ENCODE measurements around the gene ACTR3C. TPM values are rescaled to one million over a fixed set of nuclear protein-coding genes. Genes with fewer than 3 reads are reported as not detected.

ACTR3C gene
- total and polyA plus RNA-seq, 2 of the 13 experiments (the other 11 are each of a cell fraction or from before 2014, with no cell fraction given), result 3.8 to 7.5 TPM

- TF ChIP-seq AGO1 (IDR thresholded peaks at IDR 0.05; ENCODE audit: low read depth, low read length, poor library complexity, severe bottlenecking) (no peak), ZNF383 (CRISPR knock-in tag; IDR thresholded peaks at IDR 0.05; ENCODE audit: borderline replicate concordance) (no peak), ZBTB2 (CRISPR knock-in tag; IDR thresholded peaks at IDR 0.05; ENCODE audit: low read depth) (no peak), NR2F2 (IDR thresholded peaks at IDR 0.05; ENCODE audit: borderline replicate concordance, low read depth) (no peak), GTF2F1 (IDR thresholded peaks at IDR 0.05; ENCODE audit: low read length) (no peak), KAT2B (IDR thresholded peaks at IDR 0.05; ENCODE audit: borderline replicate concordance, low read depth, low read length) (no peak), HDAC6 (IDR thresholded peaks at IDR 0.05; ENCODE audit: low read depth, low read length) (no peak), ZNF556 (CRISPR knock-in tag; IDR thresholded peaks at IDR 0.05; ENCODE audit: borderline replicate concordance) (no peak; the same call in 1 of the 2 replicates), ZNF598 (CRISPR knock-in tag; IDR thresholded peaks at IDR 0.05; ENCODE audit: borderline replicate concordance) (no peak), MAF1 (CRISPR knock-in tag; IDR thresholded peaks at IDR 0.05; ENCODE audit: borderline replicate concordance) (no peak), ZFP90 (CRISPR knock-in tag; IDR thresholded peaks at IDR 0.05; ENCODE audit: borderline replicate concordance) (no peak), ZNF674 (CRISPR knock-in tag; IDR thresholded peaks at IDR 0.05; ENCODE audit: low read depth) (no peak), TEF (CRISPR knock-in tag; IDR thresholded peaks at IDR 0.05) (no peak), ZNF33B (CRISPR knock-in tag; IDR thresholded peaks at IDR 0.05) (no peak), ARID2 (CRISPR knock-in tag; IDR thresholded peaks at IDR 0.05; ENCODE audit: borderline replicate concordance) (no peak), FOXM1 (CRISPR knock-in tag; IDR thresholded peaks at IDR 0.05) (no peak), PHF20 (CRISPR knock-in tag; IDR thresholded peaks at IDR 0.05) (no peak), MLX (CRISPR knock-in tag; IDR thresholded peaks at IDR 0.05) (no peak), CC2D1A (CRISPR knock-in tag; IDR thresholded peaks at IDR 0.05) (no peak), MAFF (IDR thresholded peaks at IDR 0.05; ENCODE audit: low read depth, low read length) (no peak), NFAT5 (CRISPR knock-in tag; IDR thresholded peaks at IDR 0.05) (no peak)
Observed at GRCh38 chr7:150340024-150340749, 16.8 kb upstream of the ACTR3C start (continued).

Measured in HepG2 (cell line).